Ectodermal cell (in vitro differentiated cells): Measurements from ENCODE around the gene JAZF1.

ENCODE experiments used
- H3K27ac ChIP-seq: 2 replicates; pipeline ENCODE4 v1.7.0; 2013; ENCODE audit warnings: mild to moderate bottlenecking, low read depth, low read length; ENCODE audit not compliant: insufficient read depth, poor library complexity, severe bottlenecking
- H3K27me3 ChIP-seq: 2 replicates; pipeline ENCODE4 v1.7.0; 2013; ENCODE audit warnings: mild to moderate bottlenecking, low read length; ENCODE audit not compliant: insufficient read depth, control insufficient read depth, poor library complexity, severe bottlenecking
- H3K36me3 ChIP-seq: one replicate; pipeline ENCODE4 v1.7.0; 2013; ENCODE audit warnings: low read length; ENCODE audit not compliant: control insufficient read depth, insufficient read depth
- H3K4me1 ChIP-seq: one replicate; pipeline ENCODE4 v1.7.0; 2013; ENCODE audit warnings: low read length; ENCODE audit not compliant: control insufficient read depth, insufficient read depth
- H3K4me3 ChIP-seq: 2 replicates; pipeline ENCODE4 v1.7.0; 2013; ENCODE audit warnings: low read depth, low read length, control low read depth; ENCODE audit not compliant: insufficient read depth
- H3K9me3 ChIP-seq: 2 replicates; pipeline ENCODE4 v1.7.0; 2013; ENCODE audit warnings: mild to moderate bottlenecking, low read length, moderate library complexity; ENCODE audit not compliant: control insufficient read depth
- WGBS, 2 experiments: methylation state at CpG; one replicate each; pipeline ENCODE4 v1.1.7; 2013; ENCODE audit warnings: missing lambda C conversion rate in 2 of 2; 5-methylcytosine and 5-hydroxymethylcytosine counted together

The JAZF1 gene

GRCh38 chr7:28128608-28129007, 52.0 kb downstream of the JAZF1 start:
- no peak overlapping the region for H3K27ac ChIP-seq
- no peak overlapping the region for H3K4me3 ChIP-seq
- H3K4me1 ChIP-seq: no peaks in the 10 kb centered on the region
- no peaks in the 10 kb centered on the region for H3K9me3 ChIP-seq
- no peaks in the 10 kb centered on the region for H3K27me3 ChIP-seq
- H3K36me3 ChIP-seq: no peaks in the 10 kb centered on the region

GRCh38 chr7:28126410-28127041, 54.1 kb downstream of the JAZF1 start:
- no peak overlapping the region for H3K27ac ChIP-seq
- no peaks in the 10 kb centered on the region for H3K27me3 ChIP-seq
- WGBS, 2 experiments: 88 to 98% methylated on average over 5 of the region's 5 CpGs
- H3K4me3 ChIP-seq: no peak overlapping the region
- H3K36me3 ChIP-seq: no peaks in the 10 kb centered on the region
- H3K9me3 ChIP-seq: no peaks in the 10 kb centered on the region
- no peaks in the 10 kb centered on the region for H3K4me1 ChIP-seq

- 58 to 59% methylated on average over 3 to 4 of the region's 4 CpGs for WGBS, 2 experiments
- no peak overlapping the region for H3K27ac ChIP-seq
Measured at GRCh38 chr7:28125431-28126409, 54.9 kb downstream of the JAZF1 start.

GRCh38 chr7:28124413-28124812, 56.2 kb downstream of the JAZF1 start:
- no peaks in the 10 kb centered on the region for H3K27me3 ChIP-seq
- H3K4me3 ChIP-seq: no peak overlapping the region
- no peak overlapping the region for H3K27ac ChIP-seq
- H3K4me1 ChIP-seq: no peaks in the 10 kb centered on the region
- 86 to 89% methylated on average over 2 of the region's 2 CpGs for WGBS, 2 experiments
- H3K9me3 ChIP-seq: no peaks in the 10 kb centered on the region
- H3K36me3 ChIP-seq: no peaks in the 10 kb centered on the region

More at GRCh38 chr7:28125431-28126409, 54.9 kb downstream of the JAZF1 start:
- Histone ChIP-seq H3K27me3 (no peaks in the 10 kb centered on the region), H3K4me3 (no peak overlapping the region), H3K36me3 (no peaks in the 10 kb centered on the region), H3K9me3 (no peaks in the 10 kb centered on the region), H3K4me1 (no peaks in the 10 kb centered on the region)

GRCh38 chr7:28123752-28124151, 56.8 kb downstream of the JAZF1 start:
- Histone ChIP-seq H3K36me3 (no peaks in the 10 kb centered on the region), H3K4me1 (no peaks in the 10 kb centered on the region), H3K4me3 (no peak overlapping the region), H3K27me3 (no peaks in the 10 kb centered on the region), H3K27ac (no peak overlapping the region), H3K9me3 (no peaks in the 10 kb centered on the region)
- WGBS, 2 experiments: 95 to 100% methylated on average over 5 of the region's 5 CpGs

GRCh38 chr7:28121496-28121895, 59.1 kb downstream of the JAZF1 start:
- Histone ChIP-seq H3K4me3 (no peak overlapping the region), H3K27ac (no peak overlapping the region), H3K36me3 (no peaks in the 10 kb centered on the region), H3K27me3 (no peaks in the 10 kb centered on the region), H3K4me1 (no peaks in the 10 kb centered on the region), H3K9me3 (no peaks in the 10 kb centered on the region)
- WGBS, 2 experiments: 97 to 98% methylated on average over 5 of the region's 5 CpGs

- Histone ChIP-seq H3K4me1 (no peaks in the 10 kb centered on the region), H3K27me3 (no peaks in the 10 kb centered on the region), H3K9me3 (no peaks in the 10 kb centered on the region), H3K27ac (no peak overlapping the region), H3K36me3 (no peaks in the 10 kb centered on the region), H3K4me3 (no peak overlapping the region)
- 95% methylated on average over 2 of the region's 2 CpGs for WGBS, 2 experiments
Measured at GRCh38 chr7:28116041-28116440, 64.6 kb downstream of the JAZF1 start.

- Histone ChIP-seq H3K4me3 (no peak overlapping the region), H3K27me3 (no peaks in the 10 kb centered on the region), H3K27ac (no peak overlapping the region), H3K36me3 (no peaks in the 10 kb centered on the region), H3K9me3 (no peaks in the 10 kb centered on the region), H3K4me1 (no peaks in the 10 kb centered on the region)
- 82 to 88% methylated on average over 1 of the region's 1 CpG for WGBS, 2 experiments
Measured at GRCh38 chr7:28115261-28115660, 65.3 kb downstream of the JAZF1 start.

GRCh38 chr7:28114056-28114455, 66.5 kb downstream of the JAZF1 start:
- WGBS, 2 experiments: 93 to 94% methylated on average over 4 of the region's 4 CpGs
- Histone ChIP-seq H3K4me1 (no peaks in the 10 kb centered on the region), H3K9me3 (no peaks in the 10 kb centered on the region), H3K27ac (no peak overlapping the region), H3K36me3 (no peaks in the 10 kb centered on the region), H3K4me3 (no peak overlapping the region), H3K27me3 (no peaks in the 10 kb centered on the region)

- H3K4me3 ChIP-seq: no peak overlapping the region
- no peaks in the 10 kb centered on the region for H3K9me3 ChIP-seq
- H3K27ac ChIP-seq: no peak overlapping the region
- H3K27me3 ChIP-seq: no peaks in the 10 kb centered on the region
- H3K36me3 ChIP-seq: no peaks in the 10 kb centered on the region
- no peaks in the 10 kb centered on the region for H3K4me1 ChIP-seq
- WGBS, 2 experiments: 87% methylated on average over 14 of the region's 14 CpGs
Measured at GRCh38 chr7:28112883-28113540, 67.6 kb downstream of the JAZF1 start.
